CD14-positive monocyte (primary cell): ENCODE measurements around the gene DCC. TPM values are rescaled to one million over a fixed set of nuclear protein-coding genes. Genes with fewer than 3 reads are reported as not detected.

Experiments used
- DNase-seq, 3 donors: peaks; one replicate each; pipeline ENCODE4 v3.0.0-alpha.2; 2011 to 2022
- H2AFZ ChIP-seq: 2 replicates; pipeline ENCODE4 v1.6.0; 2012; ENCODE audit warnings: mild to moderate bottlenecking, low read depth, low read length, inconsistent platforms; ENCODE audit not compliant: insufficient read depth, poor library complexity, severe bottlenecking
- H3K27ac ChIP-seq, 2 donors: 1 replicate in 1 of 2; 2 replicates in 1 of 2; pipeline ENCODE4 v1.5.1; 2012 to 2013; ENCODE audit warnings: low read length in 2 of 2, control low read depth in 1 of 2, inconsistent platforms in 1 of 2, low read depth in 1 of 2, mild to moderate bottlenecking in 1 of 2
- H3K27me3 ChIP-seq, 2 donors: one replicate each; pipeline versions ENCODE4 v1.6.0 to v1.6.1; 2011 to 2013; ENCODE audit warnings: low read length in 2 of 2; ENCODE audit not compliant: control insufficient read depth in 2 of 2, insufficient read depth in 2 of 2
- H3K36me3 ChIP-seq, 2 donors: replicated peaks in 1 of 2; 1 replicate in 1 of 2; 2 replicates in 1 of 2; pipeline versions ENCODE4 v1.5.1 to v1.6.1; 2012 to 2013; ENCODE audit warnings: low read length in 2 of 2, control low read depth in 1 of 2, inconsistent platforms in 1 of 2, mild to moderate bottlenecking in 1 of 2; ENCODE audit not compliant: insufficient read depth in 2 of 2, control insufficient read depth in 1 of 2
- H3K4me1 ChIP-seq, 2 donors: 1 replicate in 1 of 2; 2 replicates in 1 of 2; pipeline versions ENCODE4 v1.5.1 to v1.6.1; 2012 to 2013; ENCODE audit warnings: low read length in 2 of 2, control low read depth in 1 of 2, inconsistent platforms in 1 of 2, mild to moderate bottlenecking in 1 of 2, moderate library complexity in 1 of 2; ENCODE audit not compliant: insufficient read depth in 2 of 2, control insufficient read depth in 1 of 2
- H3K4me2 ChIP-seq: replicated peaks from 2 replicates; pipeline ENCODE3; 2012; ENCODE audit warnings: low read length, moderate library complexity, mild to moderate bottlenecking; ENCODE audit not compliant: poor library complexity, severe bottlenecking; ENCODE audit errors: extremely low read depth
- H3K4me3 ChIP-seq, 3 experiments: fragments of 200-600 bp in 1 of 3; sonication (generic) in 1 of 3; replicated peaks in 1 of 3; 1 replicate in 2 of 3; 2 replicates in 1 of 3; pipeline ENCODE4 v1.5.1; 2011 to 2013; ENCODE audit warnings: low read length in 3 of 3, mild to moderate bottlenecking in 3 of 3, control low read depth in 2 of 3, low read depth in 2 of 3, inconsistent platforms in 1 of 3, moderate library complexity in 1 of 3
- H3K79me2 ChIP-seq: 2 replicates; pipeline ENCODE4 v1.6.0; 2012; ENCODE audit warnings: mild to moderate bottlenecking, control low read depth, inconsistent platforms, low read length, moderate library complexity; ENCODE audit not compliant: insufficient read depth
- H3K9ac ChIP-seq: 2 replicates; pipeline ENCODE4 v1.6.0; 2017; ENCODE audit warnings: low read length, mild to moderate bottlenecking; ENCODE audit not compliant: insufficient read depth, poor library complexity, severe bottlenecking
- H3K9me3 ChIP-seq, 2 donors: replicated peaks in 1 of 2; 1 replicate in 1 of 2; 2 replicates in 1 of 2; pipeline versions ENCODE4 v1.5.1 to v1.6.1; 2012 to 2013; ENCODE audit warnings: low read length in 2 of 2, control low read depth in 1 of 2; ENCODE audit not compliant: control insufficient read depth in 1 of 2, insufficient read depth in 1 of 2
- H4K20me1 ChIP-seq: 2 replicates; pipeline ENCODE4 v1.6.0; 2012; ENCODE audit warnings: mild to moderate bottlenecking, low read length, control low read depth, moderate library complexity; ENCODE audit not compliant: insufficient read depth
- H3K27ac Mint-ChIP-seq, 7 donors: one replicate each; pipeline ENCODE4 v1.8.0; 2020; ENCODE audit warnings: mild to moderate bottlenecking in 7 of 7, mixed read lengths in 7 of 7, moderate library complexity in 6 of 7, inconsistent platforms in 2 of 7
- H3K27me3 Mint-ChIP-seq, 3 donors: one replicate each; pipeline ENCODE4 v1.8.0; 2021 to 2022; ENCODE audit warnings: low read depth in 3 of 3, mild to moderate bottlenecking in 3 of 3, mixed read lengths in 3 of 3, moderate library complexity in 3 of 3, inconsistent platforms in 1 of 3
- H3K36me3 Mint-ChIP-seq, 2 donors: one replicate each; pipeline ENCODE4 v1.8.0; 2020; ENCODE audit warnings: mixed read lengths in 2 of 2, inconsistent platforms in 1 of 2, mild to moderate bottlenecking in 1 of 2
- H3K4me1 Mint-ChIP-seq: one replicate; pipeline ENCODE4 v1.8.0; 2020; ENCODE audit warnings: mild to moderate bottlenecking, mixed read lengths
- H3K4me3 Mint-ChIP-seq, 2 donors: one replicate each; pipeline ENCODE4 v1.8.0; 2020; ENCODE audit warnings: mild to moderate bottlenecking in 2 of 2, mixed read lengths in 2 of 2, moderate library complexity in 1 of 2
- H3K9me3 Mint-ChIP-seq, 7 donors: one replicate each; pipeline ENCODE4 v1.8.0; 2020 to 2022; ENCODE audit warnings: mixed read lengths in 7 of 7, mild to moderate bottlenecking in 6 of 7, moderate library complexity in 6 of 7, inconsistent platforms in 2 of 7
- WGBS: methylation state at CpG from one replicate; pipeline ENCODE4 v1.1.5; 2013; ENCODE audit warnings: missing lambda C conversion rate; ENCODE audit not compliant: insufficient coverage; 5-methylcytosine and 5-hydroxymethylcytosine counted together
- intact Hi-C, 2 donors: fragments of 100-400 bp; cut with micrococcal nuclease; formaldehyde crosslinking; loops; one replicate each; pipeline versions ENCODE4 v1.15.0 to v1.15.1; 2023
- polyA plus RNA-seq, 3 donors: library from polyadenylated mRNA; depleted of rRNA in 1 of 3; unstranded in 2 of 3; stranded (reverse) in 1 of 3; fragments of 300-500 nt in 2 of 3; fragments of >200 nt in 1 of 3; fragmentation: Illumina TruSeq in 2 of 3; gene quantifications; 1 replicate in 2 of 3; 2 replicates in 1 of 3; pipeline ENCODE4 v1.2.3, GENCODE V29; 2012 to 2021
- TF ChIP-seq, protein P1 (sequence below): fragments of 200-600 bp; IDR thresholded peaks from one replicate; pipeline ENCODE4 v1.8.0; 2022; ENCODE audit warnings: antibody characterized with exemption, mild to moderate bottlenecking

Gene DCC
- polyA plus RNA-seq, 3 donors: not detected

DNA sequence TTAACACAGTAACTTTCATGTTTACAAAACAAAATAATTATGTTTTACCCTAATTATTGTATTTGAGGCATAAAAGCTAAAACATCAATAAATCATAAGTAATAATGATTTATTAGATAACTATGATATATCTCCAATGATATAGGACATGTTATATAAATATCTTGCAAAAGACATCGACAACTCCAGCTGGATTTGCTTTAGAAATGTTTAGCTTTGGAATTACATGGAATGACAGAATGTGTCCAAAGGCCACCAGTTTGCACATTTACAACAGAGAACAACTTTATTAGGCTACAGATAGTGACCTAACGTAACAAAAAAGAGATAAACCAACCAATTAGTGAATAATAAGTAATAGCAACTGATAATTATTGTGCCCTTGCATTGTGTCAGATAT lies 475.7 kb downstream of the DCC start:
- TF ChIP-seq, protein P1, sequence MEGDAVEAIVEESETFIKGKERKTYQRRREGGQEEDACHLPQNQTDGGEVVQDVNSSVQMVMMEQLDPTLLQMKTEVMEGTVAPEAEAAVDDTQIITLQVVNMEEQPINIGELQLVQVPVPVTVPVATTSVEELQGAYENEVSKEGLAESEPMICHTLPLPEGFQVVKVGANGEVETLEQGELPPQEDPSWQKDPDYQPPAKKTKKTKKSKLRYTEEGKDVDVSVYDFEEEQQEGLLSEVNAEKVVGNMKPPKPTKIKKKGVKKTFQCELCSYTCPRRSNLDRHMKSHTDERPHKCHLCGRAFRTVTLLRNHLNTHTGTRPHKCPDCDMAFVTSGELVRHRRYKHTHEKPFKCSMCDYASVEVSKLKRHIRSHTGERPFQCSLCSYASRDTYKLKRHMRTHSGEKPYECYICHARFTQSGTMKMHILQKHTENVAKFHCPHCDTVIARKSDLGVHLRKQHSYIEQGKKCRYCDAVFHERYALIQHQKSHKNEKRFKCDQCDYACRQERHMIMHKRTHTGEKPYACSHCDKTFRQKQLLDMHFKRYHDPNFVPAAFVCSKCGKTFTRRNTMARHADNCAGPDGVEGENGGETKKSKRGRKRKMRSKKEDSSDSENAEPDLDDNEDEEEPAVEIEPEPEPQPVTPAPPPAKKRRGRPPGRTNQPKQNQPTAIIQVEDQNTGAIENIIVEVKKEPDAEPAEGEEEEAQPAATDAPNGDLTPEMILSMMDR: no peak
- H4K20me1 ChIP-seq: no peaks in the 10 kb centered on the region
- no peak overlapping the region for H3K4me3 ChIP-seq
- Mint-ChIP-seq H3K27ac (no peak overlapping the region), H3K9me3 (peaks cover 0 to 14% (median 0%) of the 10 kb centered on the region in 7 donors), H3K4me1 (no peaks in the 10 kb centered on the region), H3K27me3 (no peaks in the 10 kb centered on the region), H3K36me3 (no peaks in the 10 kb centered on the region), H3K4me3 (no peak overlapping the region)
- no peaks in the 10 kb centered on the region for H3K36me3 ChIP-seq
- H3K27ac ChIP-seq: no peak overlapping the region
- H3K27me3 ChIP-seq: no peaks in the 10 kb centered on the region
- H3K4me2 ChIP-seq: no peak overlapping the region
- no peaks in the 10 kb centered on the region for H3K4me1 ChIP-seq
- no peak for DNase-seq
- no CpG with 5 or more reads among the region's 2 CpGs for WGBS
- no peak overlapping the region for H3K9ac ChIP-seq
- intact Hi-C loops: no loop called here
- no peak overlapping the region for H2AFZ ChIP-seq
- no peaks in the 10 kb centered on the region for H3K79me2 ChIP-seq
- peaks cover 2% of the 10 kb centered on the region in 2 donors for H3K9me3 ChIP-seq

DNA sequence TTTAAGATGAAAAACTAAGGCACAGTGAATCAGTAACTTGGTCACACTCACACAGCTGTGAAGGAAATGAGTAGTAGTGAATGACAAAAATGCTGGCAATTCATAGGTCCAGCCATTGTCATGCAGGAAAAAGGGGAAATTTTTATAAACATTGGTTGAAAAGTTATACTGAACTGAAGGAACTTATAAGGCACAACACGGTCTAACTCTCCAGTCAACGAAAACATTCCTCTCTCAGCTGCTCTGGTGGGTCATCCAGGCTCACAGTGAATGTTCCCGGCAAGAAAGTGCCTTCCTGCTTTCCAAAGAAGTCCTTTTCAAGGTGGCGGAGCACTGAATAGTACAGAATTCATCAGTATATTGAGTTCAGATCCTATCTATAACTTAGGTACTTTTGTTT lies 476.1 kb downstream of the DCC start:
- TF ChIP-seq, protein P1: no peak
- H3K4me1 Mint-ChIP-seq: no peaks in the 10 kb centered on the region
- no peak overlapping the region for H3K9ac ChIP-seq
- H3K9me3 ChIP-seq: no peaks in the 10 kb centered on the region
- 86% methylated on average over 1 of the region's 4 CpGs for WGBS
- intact Hi-C loops: no loop called here
- H3K27ac ChIP-seq: no peak overlapping the region
- no peak overlapping the region for H3K4me3 ChIP-seq
- no peaks in the 10 kb centered on the region for H3K27me3 Mint-ChIP-seq
- no peaks in the 10 kb centered on the region for H4K20me1 ChIP-seq
- no peaks in the 10 kb centered on the region for H3K79me2 ChIP-seq
- H3K4me3 Mint-ChIP-seq: no peak overlapping the region
- H3K27ac Mint-ChIP-seq: no peak overlapping the region
- H2AFZ ChIP-seq: no peak overlapping the region
- peaks cover 0 to 12% (median 2%) of the 10 kb centered on the region in 7 donors for H3K9me3 Mint-ChIP-seq
- DNase-seq: no peak
- H3K4me1 ChIP-seq: no peaks in the 10 kb centered on the region
- H3K36me3 Mint-ChIP-seq: no peaks in the 10 kb centered on the region
- H3K4me2 ChIP-seq: no peak overlapping the region
- no peaks in the 10 kb centered on the region for H3K27me3 ChIP-seq
- no peaks in the 10 kb centered on the region for H3K36me3 ChIP-seq
